DOHH2 (cell line): Measurements from ENCODE around the gene SHISA6.

Experiments used
- H3F3A ChIP-seq: fragments of 200-600 bp; sonication (generic), shearing (Covaris generic); 2 replicates; pipeline ENCODE4 v1.6.0; 2016; ENCODE audit warnings: antibody characterized with exemption, mild to moderate bottlenecking; ENCODE audit not compliant: control insufficient read depth, insufficient read depth
- H3K27ac ChIP-seq: fragments of 200-600 bp; sonication (generic); 2 replicates; pipeline ENCODE4 v1.5.1; 2014; ENCODE audit warnings: low read depth, mild to moderate bottlenecking, low read length, moderate library complexity
- H3K27me3 ChIP-seq: fragments of 200-600 bp; sonication (generic); 2 replicates; pipeline ENCODE4 v1.6.1; 2014; ENCODE audit warnings: mild to moderate bottlenecking, low read length, mixed read lengths; ENCODE audit not compliant: control insufficient read depth
- H3K36me3 ChIP-seq: fragments of 200-600 bp; sonication (generic); 2 replicates; pipeline ENCODE4 v1.6.1; 2014; ENCODE audit warnings: mild to moderate bottlenecking, low read length, moderate library complexity, mixed read lengths; ENCODE audit not compliant: control insufficient read depth
- H3K4me1 ChIP-seq: fragments of 200-600 bp; sonication (generic); 2 replicates; pipeline ENCODE4 v1.6.1; 2014; ENCODE audit warnings: mild to moderate bottlenecking, low read length, mixed read lengths; ENCODE audit not compliant: control insufficient read depth
- H3K4me2 ChIP-seq: fragments of 200-600 bp; sonication (generic); 2 replicates; pipeline ENCODE4 v1.6.0; 2014; ENCODE audit warnings: mild to moderate bottlenecking, low read length, moderate library complexity
- H3K4me3 ChIP-seq: fragments of 200-600 bp; sonication (generic); 2 replicates; pipeline ENCODE4 v1.5.1; 2014; ENCODE audit warnings: mild to moderate bottlenecking, low read length, mixed read lengths
- H3K79me2 ChIP-seq: fragments of 200-600 bp; sonication (generic); 2 replicates; pipeline ENCODE4 v1.6.1; 2014; ENCODE audit warnings: mild to moderate bottlenecking, low read length, mixed read lengths; ENCODE audit not compliant: control insufficient read depth
- H3K9me2 ChIP-seq: fragments of 200-600 bp; sonication (generic); replicated peaks from 2 replicates; pipeline ENCODE4 v1.6.1; 2014; ENCODE audit warnings: mild to moderate bottlenecking, low read length, mixed read lengths; ENCODE audit not compliant: control insufficient read depth
- H3K9me3 ChIP-seq: fragments of 200-600 bp; sonication (generic); 2 replicates; pipeline ENCODE4 v1.6.1; 2014; ENCODE audit warnings: antibody characterized with exemption, low read length, mixed read lengths; ENCODE audit not compliant: control insufficient read depth, insufficient read depth
- H4K20me1 ChIP-seq: fragments of 200-600 bp; sonication (generic); 2 replicates; pipeline ENCODE4 v1.6.0; 2014; ENCODE audit warnings: low read depth, mild to moderate bottlenecking, antibody characterized with exemption, low read length, moderate library complexity; ENCODE audit not compliant: control insufficient read depth, insufficient read depth
- EZH2phosphoT487 ChIP-seq: fragments of 200-600 bp; sonication (generic); IDR thresholded peaks from 2 replicates; pipeline ENCODE4 v1.6.1; 2017; ENCODE audit warnings: borderline replicate concordance, mild to moderate bottlenecking, antibody characterized with exemption, low read length, moderate library complexity, mixed read lengths
- TF ChIP-seq, protein P1 (sequence below): fragments of 200-600 bp; sonication (generic); IDR thresholded peaks from one replicate; pipeline ENCODE4 v1.5.1; 2014; ENCODE audit warnings: antibody characterized with exemption, mild to moderate bottlenecking, low read depth, low read length; ENCODE audit not compliant: poor library complexity, severe bottlenecking

SHISA6 gene

DNA sequence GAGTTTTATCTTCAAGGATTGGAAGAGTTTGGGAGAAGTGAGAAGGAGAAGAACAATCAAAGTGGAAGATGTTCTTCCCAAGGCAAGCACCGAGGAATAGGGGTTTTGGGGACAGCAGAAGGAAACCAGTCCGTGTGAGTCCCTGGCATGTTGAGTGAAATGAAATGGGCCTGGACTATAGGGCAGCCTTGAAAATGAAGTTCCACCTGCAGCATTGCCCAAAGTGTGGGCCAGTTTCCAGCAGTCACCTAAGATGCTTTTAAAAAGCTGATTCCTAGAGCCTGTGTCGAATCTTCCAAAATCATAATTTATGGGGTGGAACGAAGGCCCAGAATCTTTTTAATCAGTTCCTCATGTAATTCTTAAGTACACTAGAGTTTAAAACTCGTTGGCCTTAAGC lies 297.4 kb downstream of the SHISA6 start:
- Histone ChIP-seq H3K9me2 (no peaks in the 10 kb centered on the region), H3K4me2 (no peak overlapping the region), H3K4me1 (no peaks in the 10 kb centered on the region), H4K20me1 (no peaks in the 10 kb centered on the region), H3K27ac (no peak overlapping the region), H3K27me3 (no peaks in the 10 kb centered on the region), H3K79me2 (no peaks in the 10 kb centered on the region), H3K36me3 (no peaks in the 10 kb centered on the region), H3K4me3 (no peak overlapping the region), H3F3A (no peaks in the 10 kb centered on the region), H3K9me3 (no peaks in the 10 kb centered on the region)
- TF ChIP-seq EZH2phosphoT487, result no peak
- TF ChIP-seq, protein P1, sequence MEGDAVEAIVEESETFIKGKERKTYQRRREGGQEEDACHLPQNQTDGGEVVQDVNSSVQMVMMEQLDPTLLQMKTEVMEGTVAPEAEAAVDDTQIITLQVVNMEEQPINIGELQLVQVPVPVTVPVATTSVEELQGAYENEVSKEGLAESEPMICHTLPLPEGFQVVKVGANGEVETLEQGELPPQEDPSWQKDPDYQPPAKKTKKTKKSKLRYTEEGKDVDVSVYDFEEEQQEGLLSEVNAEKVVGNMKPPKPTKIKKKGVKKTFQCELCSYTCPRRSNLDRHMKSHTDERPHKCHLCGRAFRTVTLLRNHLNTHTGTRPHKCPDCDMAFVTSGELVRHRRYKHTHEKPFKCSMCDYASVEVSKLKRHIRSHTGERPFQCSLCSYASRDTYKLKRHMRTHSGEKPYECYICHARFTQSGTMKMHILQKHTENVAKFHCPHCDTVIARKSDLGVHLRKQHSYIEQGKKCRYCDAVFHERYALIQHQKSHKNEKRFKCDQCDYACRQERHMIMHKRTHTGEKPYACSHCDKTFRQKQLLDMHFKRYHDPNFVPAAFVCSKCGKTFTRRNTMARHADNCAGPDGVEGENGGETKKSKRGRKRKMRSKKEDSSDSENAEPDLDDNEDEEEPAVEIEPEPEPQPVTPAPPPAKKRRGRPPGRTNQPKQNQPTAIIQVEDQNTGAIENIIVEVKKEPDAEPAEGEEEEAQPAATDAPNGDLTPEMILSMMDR, result no peak

DNA sequence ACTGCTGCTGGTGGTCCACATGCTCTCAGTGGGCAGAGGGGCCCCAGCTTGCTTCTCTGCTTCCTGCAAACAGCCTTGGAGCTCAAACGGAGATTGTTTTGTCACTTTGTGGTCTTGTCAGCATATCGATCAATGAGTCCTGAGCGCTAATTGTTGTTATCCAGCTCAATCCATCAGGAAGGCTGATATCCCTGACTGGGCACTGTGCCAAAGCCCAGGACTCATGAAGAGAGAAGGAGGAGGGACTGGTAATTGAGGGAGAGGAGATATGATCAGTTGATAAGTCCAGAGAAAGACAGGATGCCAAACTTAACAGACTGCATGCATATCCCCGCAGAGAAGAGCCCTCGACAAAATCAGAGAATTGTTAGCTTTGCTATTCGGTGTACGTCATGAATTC lies 298.6 kb downstream of the SHISA6 start:
- H3K79me2 ChIP-seq, result no peaks in the 10 kb centered on the region
- H3K4me2 ChIP-seq, result no peak overlapping the region
- H3K4me1 ChIP-seq, result no peaks in the 10 kb centered on the region
- no peaks in the 10 kb centered on the region for H4K20me1 ChIP-seq
- no peaks in the 10 kb centered on the region for H3K9me2 ChIP-seq
- no peaks in the 10 kb centered on the region for H3K27me3 ChIP-seq
- H3K9me3 ChIP-seq, result no peaks in the 10 kb centered on the region
- no peak overlapping the region for H3K27ac ChIP-seq
- H3F3A ChIP-seq, result no peaks in the 10 kb centered on the region
- TF ChIP-seq EZH2phosphoT487, result no peak
- TF ChIP-seq, protein P1, result no peak
- H3K4me3 ChIP-seq, result no peak overlapping the region
- no peaks in the 10 kb centered on the region for H3K36me3 ChIP-seq

DNA sequence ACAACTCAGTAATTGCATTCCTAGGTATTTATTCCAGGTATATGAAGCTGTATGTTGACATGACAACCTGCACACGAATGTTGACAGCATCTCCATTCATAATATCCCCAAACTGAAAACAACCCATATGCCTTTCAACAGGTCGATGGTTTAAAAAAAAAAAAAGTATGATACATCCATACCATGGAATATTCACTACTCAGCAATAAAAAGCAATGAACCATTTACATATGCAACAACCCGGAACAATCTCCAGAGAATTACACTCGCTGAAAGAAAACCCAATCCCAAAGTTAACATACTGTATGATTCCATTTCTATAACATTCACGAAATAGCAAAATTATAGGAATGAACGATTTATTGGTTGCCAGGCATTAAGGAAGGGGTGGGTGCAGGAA lies 304.0 kb downstream of the SHISA6 start:
- no peaks in the 10 kb centered on the region for H3K27me3 ChIP-seq
- H3K4me3 ChIP-seq, result no peak overlapping the region
- H3K9me3 ChIP-seq, result no peaks in the 10 kb centered on the region
- H3K4me1 ChIP-seq, result no peaks in the 10 kb centered on the region
- no peaks in the 10 kb centered on the region for H4K20me1 ChIP-seq
- TF ChIP-seq, protein P1, result no peak
- no peak for TF ChIP-seq EZH2phosphoT487
- H3K36me3 ChIP-seq, result no peaks in the 10 kb centered on the region
- no peaks in the 10 kb centered on the region for H3F3A ChIP-seq
- no peaks in the 10 kb centered on the region for H3K9me2 ChIP-seq
- H3K4me2 ChIP-seq, result no peak overlapping the region
- no peak overlapping the region for H3K27ac ChIP-seq
- H3K79me2 ChIP-seq, result no peaks in the 10 kb centered on the region

DNA sequence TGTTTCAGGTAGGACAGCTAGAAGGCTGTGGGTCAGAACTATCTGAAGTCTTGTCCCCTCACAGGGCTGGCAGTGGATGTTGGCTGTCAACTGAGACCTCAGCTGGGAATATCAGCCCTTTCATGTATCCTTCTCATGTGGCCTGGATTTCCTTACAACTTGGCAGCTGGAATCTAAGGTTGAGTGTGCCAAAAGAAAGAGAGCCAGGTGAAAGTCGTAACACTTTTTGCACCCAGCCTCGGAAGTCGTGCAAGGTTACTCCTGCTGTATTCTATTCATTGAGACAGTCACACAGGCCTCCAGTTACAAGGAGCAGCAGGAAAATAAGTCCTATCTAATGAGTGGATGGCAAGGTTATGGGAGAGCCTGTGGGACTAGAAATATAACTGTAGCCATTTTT lies 304.7 kb downstream of the SHISA6 start:
- no peak overlapping the region for H3K4me2 ChIP-seq

More for the DNA sequence above, 304.7 kb downstream of the SHISA6 start:
- H3F3A ChIP-seq, result no peaks in the 10 kb centered on the region
- H3K27me3 ChIP-seq, result no peaks in the 10 kb centered on the region
- no peak overlapping the region for H3K27ac ChIP-seq
- no peak overlapping the region for H3K4me3 ChIP-seq
- H3K9me3 ChIP-seq, result no peaks in the 10 kb centered on the region
- no peaks in the 10 kb centered on the region for H3K79me2 ChIP-seq
- no peaks in the 10 kb centered on the region for H3K9me2 ChIP-seq
- no peaks in the 10 kb centered on the region for H3K4me1 ChIP-seq
- TF ChIP-seq, protein P1, result no peak
- no peak for TF ChIP-seq EZH2phosphoT487
- H4K20me1 ChIP-seq, result no peaks in the 10 kb centered on the region
- H3K36me3 ChIP-seq, result no peaks in the 10 kb centered on the region
